Neural progenitor cell (in vitro differentiated cells): ENCODE measurements around the gene MAN2A2. TPM values are rescaled to one million over a fixed set of nuclear protein-coding genes. Genes with fewer than 3 reads are reported as not detected.
"Not testable (repeated sequence)": the region's sequence is repeated elsewhere in the genome, so short reads cannot be mapped to it uniquely, and the experiment has no call there.

Source experiments
- DNase-seq: peaks from one replicate; pipeline ENCODE4 v3.0.0-alpha.2; 2016; ENCODE audit warnings: low spot score
- H2AFZ ChIP-seq: fragments of 200-600 bp; sonication (generic); replicated peaks from 2 replicates; pipeline ENCODE4 v1.6.1; 2016; ENCODE audit warnings: antibody characterized with exemption
- H3F3A ChIP-seq: fragments of 200-600 bp; sonication (generic); 2 replicates; pipeline ENCODE4 v1.6.1; 2016; ENCODE audit warnings: antibody characterized with exemption, low read depth
- H3K27ac ChIP-seq: fragments of 200-600 bp; sonication (generic); 2 replicates; pipeline ENCODE4 v1.5.1; 2016; ENCODE audit warnings: mild to moderate bottlenecking
- H3K27me3 ChIP-seq: fragments of 200-600 bp; sonication (generic); 2 replicates; pipeline ENCODE4 v1.6.1; 2016; ENCODE audit warnings: mild to moderate bottlenecking, moderate library complexity
- H3K36me3 ChIP-seq: fragments of 200-600 bp; sonication (generic); 2 replicates; pipeline ENCODE4 v1.5.1; 2016
- H3K4me1 ChIP-seq: fragments of 200-600 bp; sonication (generic); 2 replicates; pipeline ENCODE4 v1.6.1; 2016; ENCODE audit warnings: mixed run types
- H3K4me2 ChIP-seq: fragments of 200-600 bp; sonication (generic); 2 replicates; pipeline ENCODE4 v1.6.1; 2016
- H3K4me3 ChIP-seq: fragments of 200-600 bp; sonication (generic); 2 replicates; pipeline ENCODE4 v1.5.1; 2016
- H3K79me2 ChIP-seq: fragments of 200-600 bp; sonication (generic); 2 replicates; pipeline ENCODE4 v1.6.1; 2016; ENCODE audit warnings: low read depth
- H3K9ac ChIP-seq: fragments of 200-600 bp; sonication (generic); 2 replicates; pipeline ENCODE4 v1.6.1; 2016
- H3K9me3 ChIP-seq: fragments of 200-600 bp; sonication (generic); 2 replicates; pipeline ENCODE4 v1.5.1; 2016; ENCODE audit warnings: low read depth
- H4K20me1 ChIP-seq: fragments of 200-600 bp; sonication (generic); 2 replicates; pipeline ENCODE4 v1.6.1; 2016; ENCODE audit warnings: low read depth
- H3K27ac Mint-ChIP-seq: 3 replicates; pipeline ENCODE4 v1.8.0; 2021; ENCODE audit warnings: mixed read lengths
- H3K27me3 Mint-ChIP-seq: 2 replicates; pipeline ENCODE4 v1.8.0; 2022; ENCODE audit warnings: low read depth, mild to moderate bottlenecking, inconsistent platforms, moderate library complexity, mixed read lengths; ENCODE audit not compliant: insufficient read depth
- H3K36me3 Mint-ChIP-seq: 3 replicates; pipeline ENCODE4 v1.8.0; 2021; ENCODE audit warnings: mixed read lengths
- H3K4me1 Mint-ChIP-seq: 3 replicates; pipeline ENCODE4 v1.8.0; 2021; ENCODE audit warnings: mixed read lengths
- H3K4me3 Mint-ChIP-seq: 3 replicates; pipeline ENCODE4 v1.8.0; 2021; ENCODE audit warnings: mild to moderate bottlenecking, moderate library complexity, mixed read lengths
- H3K9me3 Mint-ChIP-seq: 3 replicates; pipeline ENCODE4 v1.8.0; 2020; ENCODE audit warnings: mixed read lengths
- EZH2 ChIP-seq: fragments of 200-600 bp; sonication (generic); IDR thresholded peaks from 2 replicates; pipeline ENCODE4 v1.6.1; 2017; ENCODE audit warnings: antibody characterized with exemption, mild to moderate bottlenecking, moderate library complexity
- EZH2phosphoT487 ChIP-seq: fragments of 200-600 bp; sonication (generic); IDR thresholded peaks from 2 replicates; pipeline ENCODE4 v1.6.1; 2017; ENCODE audit warnings: antibody characterized with exemption
- total RNA-seq: library from RNA; depleted of rRNA; stranded (reverse); fragments of >200 nt; gene quantifications from 2 replicates; pipeline ENCODE4 v1.2.3, GENCODE V29; 2015; ENCODE audit warnings: low replicate concordance
- TF ChIP-seq, protein P1 (sequence below): fragments of 200-600 bp; sonication (generic); IDR thresholded peaks from 2 replicates; pipeline ENCODE4 v1.5.1; 2017; ENCODE audit warnings: antibody characterized with exemption, mild to moderate bottlenecking

MAN2A2 gene
- total RNA-seq, 1 donor from 2014 or later: 7.0 TPM

DNA sequence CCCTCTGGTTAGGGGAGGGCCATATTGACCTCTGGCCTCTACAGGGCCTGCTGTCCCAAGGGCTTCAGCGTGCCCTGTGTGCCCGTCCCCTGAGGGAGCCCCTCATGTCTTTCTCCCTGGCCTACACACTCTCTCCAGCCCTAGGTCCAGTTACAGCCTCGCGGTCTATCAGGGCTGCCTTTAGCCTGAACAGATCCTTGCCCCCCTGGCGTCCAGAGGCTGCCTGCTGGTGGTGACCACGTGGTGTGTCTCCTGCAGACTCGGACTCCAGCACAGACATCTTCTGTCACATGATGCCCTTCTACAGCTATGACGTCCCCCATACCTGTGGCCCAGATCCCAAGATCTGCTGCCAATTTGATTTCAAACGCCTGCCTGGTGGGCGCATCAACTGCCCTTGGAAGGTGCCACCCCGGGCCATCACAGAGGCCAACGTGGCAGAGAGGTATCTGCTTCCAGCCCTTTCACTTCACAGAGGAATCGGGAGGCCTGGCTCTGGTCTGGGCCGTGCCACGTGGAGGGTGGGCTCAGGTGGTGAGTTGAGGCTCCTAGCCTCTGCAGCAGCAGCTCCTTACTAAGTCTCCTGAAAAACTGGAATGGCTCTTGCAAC, 4.1 kb downstream of the MAN2A2 start:
- H3K27ac ChIP-seq: no peak overlapping the region
- peaks cover 4% of the 10 kb centered on the region for H4K20me1 ChIP-seq
- peaks cover 2% of the 10 kb centered on the region for H3K27me3 Mint-ChIP-seq
- H3K4me3 Mint-ChIP-seq: no peak overlapping the region
- H3K36me3 ChIP-seq: no peaks in the 10 kb centered on the region
- H3K27me3 ChIP-seq: peaks cover 23% of the 10 kb centered on the region
- H3K9me3 Mint-ChIP-seq: no peaks in the 10 kb centered on the region
- no peaks in the 10 kb centered on the region for H3K79me2 ChIP-seq
- TF ChIP-seq, protein P1, sequence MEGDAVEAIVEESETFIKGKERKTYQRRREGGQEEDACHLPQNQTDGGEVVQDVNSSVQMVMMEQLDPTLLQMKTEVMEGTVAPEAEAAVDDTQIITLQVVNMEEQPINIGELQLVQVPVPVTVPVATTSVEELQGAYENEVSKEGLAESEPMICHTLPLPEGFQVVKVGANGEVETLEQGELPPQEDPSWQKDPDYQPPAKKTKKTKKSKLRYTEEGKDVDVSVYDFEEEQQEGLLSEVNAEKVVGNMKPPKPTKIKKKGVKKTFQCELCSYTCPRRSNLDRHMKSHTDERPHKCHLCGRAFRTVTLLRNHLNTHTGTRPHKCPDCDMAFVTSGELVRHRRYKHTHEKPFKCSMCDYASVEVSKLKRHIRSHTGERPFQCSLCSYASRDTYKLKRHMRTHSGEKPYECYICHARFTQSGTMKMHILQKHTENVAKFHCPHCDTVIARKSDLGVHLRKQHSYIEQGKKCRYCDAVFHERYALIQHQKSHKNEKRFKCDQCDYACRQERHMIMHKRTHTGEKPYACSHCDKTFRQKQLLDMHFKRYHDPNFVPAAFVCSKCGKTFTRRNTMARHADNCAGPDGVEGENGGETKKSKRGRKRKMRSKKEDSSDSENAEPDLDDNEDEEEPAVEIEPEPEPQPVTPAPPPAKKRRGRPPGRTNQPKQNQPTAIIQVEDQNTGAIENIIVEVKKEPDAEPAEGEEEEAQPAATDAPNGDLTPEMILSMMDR: no peak
- no peak for TF ChIP-seq EZH2phosphoT487
- TF ChIP-seq EZH2: no peak
- H3K4me2 ChIP-seq: no peak overlapping the region
- H3K4me1 Mint-ChIP-seq: peaks cover under 1% of the 10 kb centered on the region
- H3K9ac ChIP-seq: no peak overlapping the region
- no peak overlapping the region for H2AFZ ChIP-seq
- no peak for DNase-seq
- peaks cover 20% of the 10 kb centered on the region for H3K36me3 Mint-ChIP-seq
- H3K4me1 ChIP-seq: peaks cover 9% of the 10 kb centered on the region
- no peak overlapping the region for H3K4me3 ChIP-seq
- peaks cover 16% of the 10 kb centered on the region for H3F3A ChIP-seq
- no peak overlapping the region for H3K27ac Mint-ChIP-seq
- no peaks in the 10 kb centered on the region for H3K9me3 ChIP-seq

DNA sequence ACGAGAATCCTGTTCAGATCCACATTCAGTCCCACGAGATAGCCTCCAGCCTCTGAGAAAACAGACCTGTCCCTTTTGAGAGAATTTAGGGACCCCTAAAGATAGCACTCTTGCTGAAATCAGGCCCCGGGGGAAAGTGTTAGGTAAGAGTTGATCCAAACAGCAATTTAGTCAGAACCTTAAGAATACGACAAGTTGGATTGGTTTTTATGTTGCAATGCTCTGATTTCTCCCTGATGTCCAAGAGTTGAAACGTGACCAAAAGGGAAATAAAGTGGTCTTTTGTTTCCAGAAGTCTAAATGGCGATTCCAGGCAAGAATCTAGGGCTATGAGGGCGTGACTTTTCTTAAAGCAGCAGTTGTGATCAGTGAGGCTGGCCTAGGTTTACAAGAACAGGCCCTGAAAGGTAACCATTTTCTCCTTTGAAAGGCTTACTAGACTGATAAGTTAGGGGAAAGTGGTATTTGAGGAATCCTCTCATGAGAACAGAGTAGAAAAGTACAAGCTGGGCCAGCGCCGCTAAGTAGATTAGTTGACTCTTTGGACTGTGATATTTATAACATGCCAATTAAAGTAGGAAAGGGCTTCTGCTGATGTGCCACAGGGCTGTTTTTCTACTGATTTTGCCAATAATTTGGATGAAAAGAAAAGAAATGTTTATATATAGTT, 4.9 kb downstream of the MAN2A2 start:
- peaks cover 22% of the 10 kb centered on the region for H3K27me3 ChIP-seq
- Mint-ChIP-seq H3K27me3 (peaks cover 2% of the 10 kb centered on the region), H3K36me3 (peaks cover 23% of the 10 kb centered on the region), H3K4me3 (no peak overlapping the region), H3K9me3 (no peaks in the 10 kb centered on the region), H3K4me1 (no peaks in the 10 kb centered on the region), H3K27ac (no peak overlapping the region)
- DNase-seq: no peak
- peaks cover 9% of the 10 kb centered on the region for H3K4me1 ChIP-seq
- H4K20me1 ChIP-seq: peaks cover 4% of the 10 kb centered on the region
- TF ChIP-seq EZH2 (no peak), EZH2phosphoT487 (no peak)
- TF ChIP-seq, protein P1: no peak
- H3K79me2 ChIP-seq: no peaks in the 10 kb centered on the region
- peaks cover 12% of the 10 kb centered on the region for H3F3A ChIP-seq
- H3K4me3 ChIP-seq: no peak overlapping the region
- H3K9me3 ChIP-seq: no peaks in the 10 kb centered on the region
- H3K4me2 ChIP-seq: no peak overlapping the region
- no peak overlapping the region for H2AFZ ChIP-seq
- no peaks in the 10 kb centered on the region for H3K36me3 ChIP-seq
- no peak overlapping the region for H3K9ac ChIP-seq
- no peak overlapping the region for H3K27ac ChIP-seq

DNA sequence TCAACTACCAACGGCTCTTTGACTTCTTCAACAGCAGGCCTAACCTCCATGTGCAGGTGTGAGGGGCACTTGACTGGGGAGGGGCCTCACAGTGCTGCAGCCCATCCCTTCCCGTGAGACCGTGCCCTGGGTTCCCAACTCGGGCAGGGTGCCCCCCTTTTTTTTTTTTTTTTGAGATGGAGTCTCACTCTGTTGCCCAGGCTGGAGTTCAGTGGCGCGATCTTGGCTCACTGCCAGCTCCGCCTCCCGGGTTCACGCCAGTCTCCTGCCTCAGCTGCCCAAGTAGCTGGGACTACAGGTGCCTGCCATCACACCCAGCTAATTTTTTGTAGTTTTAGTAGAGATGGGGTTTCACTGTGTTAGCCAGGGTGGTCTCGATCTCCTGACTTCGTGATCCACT, 6.3 kb downstream of the MAN2A2 start:
- not testable (repeated sequence) for H3K4me2 ChIP-seq, H3K79me2 ChIP-seq, H3K36me3 ChIP-seq, H3F3A ChIP-seq, H3K4me3 ChIP-seq, H3K27ac Mint-ChIP-seq, H3K4me1 ChIP-seq, H2AFZ ChIP-seq, H3K27me3 Mint-ChIP-seq, DNase-seq, H3K9me3 Mint-ChIP-seq, H3K4me3 Mint-ChIP-seq, H3K27me3 ChIP-seq, H3K9me3 ChIP-seq, H3K4me1 Mint-ChIP-seq, H3K27ac ChIP-seq, H4K20me1 ChIP-seq, H3K9ac ChIP-seq
- peaks cover 24% of the 10 kb centered on the region for H3K36me3 Mint-ChIP-seq

DNA sequence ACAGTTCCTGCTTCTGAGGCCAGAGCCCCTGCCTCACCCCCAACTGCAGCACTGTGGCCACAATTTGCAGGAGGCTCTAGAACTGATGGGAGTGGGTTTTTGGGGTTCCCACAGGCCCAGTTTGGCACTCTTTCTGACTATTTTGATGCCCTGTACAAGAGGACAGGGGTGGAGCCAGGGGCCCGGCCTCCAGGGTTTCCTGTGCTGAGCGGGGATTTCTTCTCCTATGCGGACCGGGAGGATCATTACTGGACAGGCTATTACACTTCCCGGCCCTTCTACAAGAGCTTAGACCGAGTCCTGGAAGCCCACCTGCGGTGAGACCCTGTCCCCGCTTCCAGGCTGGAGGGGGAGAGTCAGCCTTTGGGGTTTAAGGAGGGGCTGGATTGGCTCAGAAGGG, 6.9 kb downstream of the MAN2A2 start:
- TF ChIP-seq EZH2 (no peak), EZH2phosphoT487 (no peak)
- TF ChIP-seq, protein P1: no peak
- H3K4me3 Mint-ChIP-seq: no peak overlapping the region
- Histone ChIP-seq H2AFZ (no peak overlapping the region), H3K79me2 (no peaks in the 10 kb centered on the region), H3K9me3 (no peaks in the 10 kb centered on the region), H3K4me1 (no peaks in the 10 kb centered on the region), H3K27me3 (peaks cover 2% of the 10 kb centered on the region), H3K36me3 (no peaks in the 10 kb centered on the region), H3K9ac (no peak overlapping the region), H3K4me3 (no peak overlapping the region), H3K27ac (no peak overlapping the region), H3K4me2 (no peak overlapping the region), H4K20me1 (no peaks in the 10 kb centered on the region), H3F3A (no peaks in the 10 kb centered on the region)
- H3K27ac Mint-ChIP-seq: no peak overlapping the region
- H3K36me3 Mint-ChIP-seq: peaks cover 24% of the 10 kb centered on the region
- no peaks in the 10 kb centered on the region for H3K4me1 Mint-ChIP-seq
- no peaks in the 10 kb centered on the region for H3K9me3 Mint-ChIP-seq
- no peak for DNase-seq
- H3K27me3 Mint-ChIP-seq: peaks cover 1% of the 10 kb centered on the region
